Liver (tissue), 9 donors: ENCODE data around the gene FEM1C. TPM values are rescaled to one million over a fixed set of nuclear protein-coding genes. Genes with fewer than 3 reads are reported as not detected.

ENCODE experiments used
- DNase-seq: peaks from one replicate; pipeline ENCODE4 v3.0.0-alpha.2; 2017; ENCODE audit warnings: low spot score
- H3K27ac ChIP-seq, 2 donors: one replicate each; pipeline ENCODE4 v1.7.0; 2013; ENCODE audit warnings: inconsistent platforms in 2 of 2, low read length in 2 of 2, control low read depth in 1 of 2, low read depth in 1 of 2, mild to moderate bottlenecking in 1 of 2
- H3K27me3 ChIP-seq, 4 donors: one replicate each; pipeline versions ENCODE4 v1.6.1 to v1.7.0; 2013; ENCODE audit warnings: low read length in 3 of 4, inconsistent platforms in 1 of 4, mild to moderate bottlenecking in 1 of 4, moderate library complexity in 1 of 4; ENCODE audit not compliant: control insufficient read depth in 4 of 4, insufficient read depth in 4 of 4
- H3K36me3 ChIP-seq, 4 donors: one replicate each; pipeline versions ENCODE4 v1.6.1 to v1.7.0; 2013; ENCODE audit warnings: low read length in 3 of 4, mild to moderate bottlenecking in 3 of 4, low read depth in 1 of 4, moderate library complexity in 1 of 4; ENCODE audit not compliant: control insufficient read depth in 4 of 4, insufficient read depth in 3 of 4
- H3K4me1 ChIP-seq, 4 donors: one replicate each; pipeline versions ENCODE4 v1.6.1 to v1.7.0; 2013; ENCODE audit warnings: low read length in 3 of 4, mild to moderate bottlenecking in 3 of 4, moderate library complexity in 1 of 4; ENCODE audit not compliant: control insufficient read depth in 4 of 4, insufficient read depth in 4 of 4
- H3K4me3 ChIP-seq, 3 donors: one replicate each; pipeline versions ENCODE4 v1.6.1 to v1.7.0; 2013; ENCODE audit warnings: low read length in 3 of 3, control low read depth in 1 of 3, low read depth in 1 of 3, mild to moderate bottlenecking in 1 of 3
- H3K9ac ChIP-seq, 2 donors: one replicate each; pipeline ENCODE4 v1.7.0; 2013; ENCODE audit warnings: low read length in 2 of 2, mild to moderate bottlenecking in 2 of 2, moderate library complexity in 2 of 2, control low read depth in 1 of 2, low read depth in 1 of 2
- H3K9me3 ChIP-seq, 4 donors: one replicate each; pipeline versions ENCODE4 v1.6.1 to v1.7.0; 2013; ENCODE audit warnings: low read length in 3 of 4; ENCODE audit not compliant: control insufficient read depth in 4 of 4
- FOXA1 ChIP-seq: IDR thresholded peaks from 2 replicates; pipeline ENCODE4 v1.6.1; 2016; ENCODE audit warnings: antibody characterized with exemption
- FOXA2 ChIP-seq: IDR thresholded peaks from 2 replicates; pipeline ENCODE4 v1.6.1; 2016; ENCODE audit warnings: antibody characterized with exemption
- GABPA ChIP-seq, 2 donors: IDR thresholded peaks in 1 of 2; conservative IDR thresholded peaks in 1 of 2; 2 replicates each; pipeline ENCODE4 v1.6.1; 2016; ENCODE audit warnings: antibody characterized with exemption in 2 of 2, mild to moderate bottlenecking in 1 of 2, moderate library complexity in 1 of 2
- JUND ChIP-seq, 2 donors: IDR thresholded peaks; 2 replicates each; pipeline ENCODE4 v1.6.1; 2016; ENCODE audit warnings: antibody characterized with exemption in 2 of 2
- NR2F2 ChIP-seq: IDR thresholded peaks from 2 replicates; pipeline ENCODE4 v1.6.1; 2016; ENCODE audit warnings: antibody characterized with exemption
- RAD21 ChIP-seq, 2 donors: IDR thresholded peaks; 2 replicates each; pipeline ENCODE4 v1.6.1; 2016; ENCODE audit warnings: antibody characterized with exemption in 2 of 2, mild to moderate bottlenecking in 2 of 2
- RXRA ChIP-seq, 2 donors: IDR thresholded peaks; 2 replicates each; pipeline ENCODE4 v1.6.1; 2017 to 2018; ENCODE audit warnings: antibody characterized with exemption in 2 of 2, mild to moderate bottlenecking in 1 of 2
- TAF1 ChIP-seq: conservative IDR thresholded peaks from 2 replicates; pipeline ENCODE4 v1.6.1; 2016; ENCODE audit warnings: antibody characterized with exemption, mild to moderate bottlenecking
- YY1 ChIP-seq: IDR thresholded peaks from 2 replicates; pipeline ENCODE4 v1.6.1; 2016; ENCODE audit warnings: antibody characterized with exemption, mild to moderate bottlenecking
- WGBS: extraction: QIAGEN DNeasy Blood & Tissue Kit; methylation state at CpG from one replicate; pipeline ENCODE4 v1.1.7; 2013; 5-methylcytosine and 5-hydroxymethylcytosine counted together
- polyA plus RNA-seq, 2 donors: library from polyadenylated mRNA; stranded (reverse) in 1 of 2; unstranded in 1 of 2; fragments of 200-250 nt in 1 of 2; fragments of >200 nt in 1 of 2; fragmentation: Nextera tagmentation in 1 of 2; extraction: Ambion mirVana in 1 of 2; gene quantifications; one replicate each; pipeline versions ENCODE4 v1.2.1 to v1.2.3, GENCODE V29; 2013 to 2015
- total RNA-seq, 2 donors: library from RNA; depleted of rRNA; stranded (reverse); fragments of >200 nt; gene quantifications; one replicate each; pipeline ENCODE4 v1.2.3, GENCODE V29; 2014
- TF ChIP-seq, protein P1 (sequence below): IDR thresholded peaks from 2 replicates; pipeline ENCODE4 v1.6.1; 2016; ENCODE audit warnings: antibody characterized with exemption, mild to moderate bottlenecking
- TF ChIP-seq, protein P2 (sequence below): fragments of 150-350 bp; IDR thresholded peaks from 2 replicates; pipeline ENCODE4 v1.5.1; 2017; ENCODE audit warnings: improper control_type of control experiment, low read depth, low read length; ENCODE audit not compliant: missing input control
- TF ChIP-seq, protein P3 (sequence below): IDR thresholded peaks from 2 replicates; pipeline ENCODE4 v1.6.1; 2016; ENCODE audit warnings: antibody characterized with exemption
- TF ChIP-seq, protein P4 (sequence below): IDR thresholded peaks from 2 replicates; pipeline ENCODE4 v1.6.1; 2016; ENCODE audit warnings: antibody characterized with exemption
- donor health status: healthy.
- donor health status: healthy.
- donor health status: healthy.
- donor health status: healthy.
- donor health status: healthy.

The FEM1C gene
- total and polyA plus RNA-seq, 4 donors: 3.4 to 14.3 (median 8.8) TPM

DNA sequence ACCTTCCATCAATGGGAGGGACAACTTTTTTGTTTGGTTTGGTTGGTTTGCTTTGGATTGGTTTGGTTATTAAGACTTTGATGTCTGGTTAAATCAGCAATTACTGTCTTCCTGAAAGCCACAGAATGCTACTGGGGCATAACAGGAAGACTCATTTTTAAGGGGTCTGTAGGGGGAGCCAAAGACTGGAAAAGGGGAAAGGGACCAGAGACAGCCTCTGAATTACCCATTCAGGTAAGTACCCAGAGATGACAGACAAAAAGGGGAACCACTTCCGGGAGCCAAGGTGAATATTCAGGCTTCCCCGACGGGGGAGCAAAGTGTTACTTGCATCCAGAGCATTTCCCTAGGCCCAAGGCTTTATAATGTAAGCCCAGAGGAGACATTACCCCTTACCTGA lies 4.6 kb upstream of the FEM1C start:
- no peaks in the 10 kb centered on the region for H3K9me3 ChIP-seq
- no peaks in the 10 kb centered on the region for H3K27me3 ChIP-seq
- H3K27ac ChIP-seq: no peak overlapping the region
- H3K4me3 ChIP-seq: no peak overlapping the region
- TF ChIP-seq NR2F2: no peak
- no peak for TF ChIP-seq TAF1
- TF ChIP-seq RAD21 (IDR thresholded peaks at IDR 0.05): peak; percentile 32 to 40
- no peak for TF ChIP-seq YY1
- no peak overlapping the region for H3K9ac ChIP-seq
- no peak for DNase-seq
- H3K36me3 ChIP-seq: no peaks in the 10 kb centered on the region
- peaks cover 0 to 2% (median 0%) of the 10 kb centered on the region in 4 donors for H3K4me1 ChIP-seq
- 79% methylated on average over 3 of the region's 3 CpGs for WGBS

DNA sequence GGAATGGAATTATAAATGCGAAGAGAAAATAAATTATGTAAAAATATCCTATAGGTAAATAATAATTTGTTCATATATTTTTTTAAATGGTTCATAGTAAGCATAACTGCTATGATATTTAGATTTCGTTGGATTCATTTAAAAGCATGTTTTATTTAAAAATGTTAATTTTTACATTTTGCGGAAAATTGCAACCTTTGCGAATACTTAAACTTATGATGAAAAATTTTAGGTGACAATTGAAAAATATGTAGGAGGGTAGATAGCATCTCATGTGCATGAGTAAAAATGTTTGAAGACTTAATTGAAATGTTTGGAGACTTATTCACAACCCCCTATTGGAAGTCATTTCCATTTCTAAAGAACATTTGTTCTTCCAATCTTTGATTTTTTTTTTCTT lies 4.1 kb upstream of the FEM1C start:
- no peak for DNase-seq
- H3K27me3 ChIP-seq: no peaks in the 10 kb centered on the region
- 94% methylated on average over 4 of the region's 4 CpGs for WGBS
- H3K36me3 ChIP-seq: no peaks in the 10 kb centered on the region
- no peak overlapping the region for H3K4me3 ChIP-seq
- H3K9ac ChIP-seq: no peak overlapping the region
- H3K4me1 ChIP-seq: peaks cover 0 to 2% (median 0%) of the 10 kb centered on the region in 4 donors
- H3K27ac ChIP-seq: no peak overlapping the region
- no peaks in the 10 kb centered on the region for H3K9me3 ChIP-seq
- TF ChIP-seq JUND (IDR thresholded peaks at IDR 0.05): no peak
- TF ChIP-seq, protein P1, sequence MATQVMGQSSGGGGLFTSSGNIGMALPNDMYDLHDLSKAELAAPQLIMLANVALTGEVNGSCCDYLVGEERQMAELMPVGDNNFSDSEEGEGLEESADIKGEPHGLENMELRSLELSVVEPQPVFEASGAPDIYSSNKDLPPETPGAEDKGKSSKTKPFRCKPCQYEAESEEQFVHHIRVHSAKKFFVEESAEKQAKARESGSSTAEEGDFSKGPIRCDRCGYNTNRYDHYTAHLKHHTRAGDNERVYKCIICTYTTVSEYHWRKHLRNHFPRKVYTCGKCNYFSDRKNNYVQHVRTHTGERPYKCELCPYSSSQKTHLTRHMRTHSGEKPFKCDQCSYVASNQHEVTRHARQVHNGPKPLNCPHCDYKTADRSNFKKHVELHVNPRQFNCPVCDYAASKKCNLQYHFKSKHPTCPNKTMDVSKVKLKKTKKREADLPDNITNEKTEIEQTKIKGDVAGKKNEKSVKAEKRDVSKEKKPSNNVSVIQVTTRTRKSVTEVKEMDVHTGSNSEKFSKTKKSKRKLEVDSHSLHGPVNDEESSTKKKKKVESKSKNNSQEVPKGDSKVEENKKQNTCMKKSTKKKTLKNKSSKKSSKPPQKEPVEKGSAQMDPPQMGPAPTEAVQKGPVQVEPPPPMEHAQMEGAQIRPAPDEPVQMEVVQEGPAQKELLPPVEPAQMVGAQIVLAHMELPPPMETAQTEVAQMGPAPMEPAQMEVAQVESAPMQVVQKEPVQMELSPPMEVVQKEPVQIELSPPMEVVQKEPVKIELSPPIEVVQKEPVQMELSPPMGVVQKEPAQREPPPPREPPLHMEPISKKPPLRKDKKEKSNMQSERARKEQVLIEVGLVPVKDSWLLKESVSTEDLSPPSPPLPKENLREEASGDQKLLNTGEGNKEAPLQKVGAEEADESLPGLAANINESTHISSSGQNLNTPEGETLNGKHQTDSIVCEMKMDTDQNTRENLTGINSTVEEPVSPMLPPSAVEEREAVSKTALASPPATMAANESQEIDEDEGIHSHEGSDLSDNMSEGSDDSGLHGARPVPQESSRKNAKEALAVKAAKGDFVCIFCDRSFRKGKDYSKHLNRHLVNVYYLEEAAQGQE: no peak
- TF ChIP-seq NR2F2: no peak
- TF ChIP-seq, protein P2, sequence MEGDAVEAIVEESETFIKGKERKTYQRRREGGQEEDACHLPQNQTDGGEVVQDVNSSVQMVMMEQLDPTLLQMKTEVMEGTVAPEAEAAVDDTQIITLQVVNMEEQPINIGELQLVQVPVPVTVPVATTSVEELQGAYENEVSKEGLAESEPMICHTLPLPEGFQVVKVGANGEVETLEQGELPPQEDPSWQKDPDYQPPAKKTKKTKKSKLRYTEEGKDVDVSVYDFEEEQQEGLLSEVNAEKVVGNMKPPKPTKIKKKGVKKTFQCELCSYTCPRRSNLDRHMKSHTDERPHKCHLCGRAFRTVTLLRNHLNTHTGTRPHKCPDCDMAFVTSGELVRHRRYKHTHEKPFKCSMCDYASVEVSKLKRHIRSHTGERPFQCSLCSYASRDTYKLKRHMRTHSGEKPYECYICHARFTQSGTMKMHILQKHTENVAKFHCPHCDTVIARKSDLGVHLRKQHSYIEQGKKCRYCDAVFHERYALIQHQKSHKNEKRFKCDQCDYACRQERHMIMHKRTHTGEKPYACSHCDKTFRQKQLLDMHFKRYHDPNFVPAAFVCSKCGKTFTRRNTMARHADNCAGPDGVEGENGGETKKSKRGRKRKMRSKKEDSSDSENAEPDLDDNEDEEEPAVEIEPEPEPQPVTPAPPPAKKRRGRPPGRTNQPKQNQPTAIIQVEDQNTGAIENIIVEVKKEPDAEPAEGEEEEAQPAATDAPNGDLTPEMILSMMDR: no peak
- no peak for TF ChIP-seq RXRA (IDR thresholded peaks at IDR 0.05)
- no peak for TF ChIP-seq GABPA (IDR thresholded peaks at IDR 0.05 in 1 of 2, conservative IDR thresholded peaks at IDR 0.05 in 1 of 2)
- TF ChIP-seq FOXA1: no peak
- TF ChIP-seq FOXA2: no peak
- TF ChIP-seq, protein P3, sequence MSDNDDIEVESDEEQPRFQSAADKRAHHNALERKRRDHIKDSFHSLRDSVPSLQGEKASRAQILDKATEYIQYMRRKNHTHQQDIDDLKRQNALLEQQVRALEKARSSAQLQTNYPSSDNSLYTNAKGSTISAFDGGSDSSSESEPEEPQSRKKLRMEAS: no peak
- TF ChIP-seq, protein P4, sequence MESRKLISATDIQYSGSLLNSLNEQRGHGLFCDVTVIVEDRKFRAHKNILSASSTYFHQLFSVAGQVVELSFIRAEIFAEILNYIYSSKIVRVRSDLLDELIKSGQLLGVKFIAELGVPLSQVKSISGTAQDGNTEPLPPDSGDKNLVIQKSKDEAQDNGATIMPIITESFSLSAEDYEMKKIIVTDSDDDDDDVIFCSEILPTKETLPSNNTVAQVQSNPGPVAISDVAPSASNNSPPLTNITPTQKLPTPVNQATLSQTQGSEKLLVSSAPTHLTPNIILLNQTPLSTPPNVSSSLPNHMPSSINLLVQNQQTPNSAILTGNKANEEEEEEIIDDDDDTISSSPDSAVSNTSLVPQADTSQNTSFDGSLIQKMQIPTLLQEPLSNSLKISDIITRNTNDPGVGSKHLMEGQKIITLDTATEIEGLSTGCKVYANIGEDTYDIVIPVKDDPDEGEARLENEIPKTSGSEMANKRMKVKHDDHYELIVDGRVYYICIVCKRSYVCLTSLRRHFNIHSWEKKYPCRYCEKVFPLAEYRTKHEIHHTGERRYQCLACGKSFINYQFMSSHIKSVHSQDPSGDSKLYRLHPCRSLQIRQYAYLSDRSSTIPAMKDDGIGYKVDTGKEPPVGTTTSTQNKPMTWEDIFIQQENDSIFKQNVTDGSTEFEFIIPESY: no peak
